K562 (cell line): ENCODE data around the gene KMT2C. TPM values are rescaled to one million over a fixed set of nuclear protein-coding genes. Genes with fewer than 3 reads are reported as not detected.
A peak's percentile ranks its signal among the peaks of the same experiment; 100 is the strongest.

ENCODE experiments used
- CAMTA2 ChIP-seq: fragments of 250-450 bp; sonication (Bioruptor Pico); conservative IDR thresholded peaks from 2 replicates; pipeline ENCODE4 v1.5.1; 2022
- CCNT2 ChIP-seq: IDR thresholded peaks from 2 replicates; pipeline ENCODE4 v1.6.1; 2011; ENCODE audit warnings: borderline replicate concordance, low read depth, mild to moderate bottlenecking, moderate library complexity, mixed read lengths, low read length; ENCODE audit not compliant: insufficient read length; ENCODE audit errors: extremely low read depth
- EP400 ChIP-seq: fragments of 450-650 bp; IDR thresholded peaks from 2 replicates; pipeline ENCODE4 v1.6.1; 2017; ENCODE audit warnings: antibody characterized with exemption, mild to moderate bottlenecking, moderate library complexity
- FOXP1 ChIP-seq: sonication (generic); formaldehyde crosslinking; IDR thresholded peaks from 2 replicates; pipeline ENCODE4 v1.8.0; 2022; ENCODE audit warnings: mild to moderate bottlenecking, missing genetic modification reagents
- HDAC1 ChIP-seq, 2 experiments: fragments of 450-650 bp; IDR thresholded peaks; 2 replicates each; pipeline ENCODE4 v1.6.1; 2016 to 2017; ENCODE audit warnings: inconsistent platforms in 1 of 2, mild to moderate bottlenecking in 1 of 2, moderate library complexity in 1 of 2
- KAT7 ChIP-seq: sonication (generic); formaldehyde crosslinking; IDR thresholded peaks from 2 replicates; pipeline ENCODE4 v1.8.0; 2022; ENCODE audit warnings: missing genetic modification reagents, mild to moderate bottlenecking, borderline replicate concordance
- POLR2AphosphoS5 ChIP-seq: IDR thresholded peaks from 2 replicates; pipeline ENCODE4 v1.6.1; 2011; ENCODE audit warnings: mild to moderate bottlenecking, low read depth, low read length, moderate library complexity; ENCODE audit not compliant: control insufficient read depth, insufficient read depth
- PYGO2 ChIP-seq: fragments of 450-650 bp; IDR thresholded peaks from 2 replicates; pipeline ENCODE4 v1.6.1; 2016; ENCODE audit warnings: mild to moderate bottlenecking, missing genetic modification characterization, moderate library complexity, missing compliant biosample characterization
- RBFOX2 ChIP-seq: fragments of 200-400 bp; formaldehyde crosslinking; IDR thresholded peaks from 2 replicates; pipeline ENCODE4 v1.6.1; 2017; ENCODE audit warnings: low read depth, mild to moderate bottlenecking, low read length, moderate library complexity
- SIN3A ChIP-seq, 2 experiments: fragments of 150-350 bp in 1 of 2; IDR thresholded peaks; 2 replicates each; pipeline ENCODE4 v1.6.1; 2011 to 2016; ENCODE audit warnings: borderline replicate concordance in 2 of 2, low read depth in 2 of 2, low read length in 2 of 2, mild to moderate bottlenecking in 2 of 2, moderate library complexity in 2 of 2; ENCODE audit not compliant: control insufficient read depth in 1 of 2
- ZNF217 ChIP-seq: sonication (generic); formaldehyde crosslinking; IDR thresholded peaks from 2 replicates; pipeline ENCODE4 v1.8.0; 2022; ENCODE audit warnings: mild to moderate bottlenecking, missing genetic modification reagents
- ZNF644 ChIP-seq: fragments of 200-800 bp; sonication (Bioruptor generic); IDR thresholded peaks from 2 replicates; pipeline ENCODE4 v1.6.1; 2016; ENCODE audit warnings: low read depth, missing genetic modification characterization, missing compliant biosample characterization
- polyA plus RNA-seq, 8 experiments: library from polyadenylated mRNA; depleted of rRNA in 4 of 8; stranded (reverse) in 5 of 8; unstranded in 3 of 8; fragments of >200 nt; fragmentation: Nextera tagmentation in 2 of 8; fragmentation: Illumina TruSeq in 1 of 8; extraction: Ambion mirVana in 2 of 8; extraction: Trizol in 1 of 8; gene quantifications; 2 replicates each; pipeline versions ENCODE4 v1.2.1 to v1.2.3, GENCODE V29; 2011 to 2014; ENCODE audit warnings: inconsistent platforms in 1 of 8, missing spikeins in 1 of 8
- total RNA-seq, 7 experiments: library from RNA; depleted of rRNA in 6 of 7; stranded (reverse); fragments of >200 nt in 6 of 7; fragmentation: Illumina TruSeq in 2 of 7; extraction: Trizol in 2 of 7; gene quantifications; 2 replicates each; pipeline versions ENCODE4 v1.2.1 to v1.2.3, GENCODE V29; 2011 to 2021; ENCODE audit warnings: low replicate concordance in 1 of 7
- TF ChIP-seq, protein P1 (sequence below), 2 experiments: fragments of 450-650 bp; IDR thresholded peaks; 2 replicates each; pipeline ENCODE4 v1.6.1; 2016
- TF ChIP-seq, protein P2 (sequence below), 2 experiments: IDR thresholded peaks; 2 replicates each; pipeline ENCODE4 v1.6.1; 2011; ENCODE audit warnings: borderline replicate concordance in 1 of 2, control low read depth in 1 of 2, low read depth in 1 of 2, low read length in 1 of 2, mild to moderate bottlenecking in 1 of 2, mixed read lengths in 1 of 2, moderate library complexity in 1 of 2; ENCODE audit not compliant: insufficient read depth in 1 of 2, insufficient read length in 1 of 2, poor library complexity in 1 of 2, severe bottlenecking in 1 of 2; ENCODE audit errors: extremely low read depth in 1 of 2
- TF ChIP-seq, protein P3 (sequence below): sonication (generic); formaldehyde crosslinking; IDR thresholded peaks from 2 replicates; pipeline ENCODE4 v1.8.0; 2022; ENCODE audit warnings: missing genetic modification reagents, mild to moderate bottlenecking, moderate library complexity, borderline replicate concordance
- TF ChIP-seq, protein P4 (sequence below): fragments of 450-650 bp; IDR thresholded peaks from 2 replicates; pipeline ENCODE4 v1.6.1; 2018; ENCODE audit not compliant: partially characterized antibody

KMT2C gene
- total and polyA plus RNA-seq, 9 of the 15 experiments (the other 6 are each of a cell fraction or from before 2014, with no cell fraction given): 4.9 to 67.8 (median 27.1) TPM

DNA sequence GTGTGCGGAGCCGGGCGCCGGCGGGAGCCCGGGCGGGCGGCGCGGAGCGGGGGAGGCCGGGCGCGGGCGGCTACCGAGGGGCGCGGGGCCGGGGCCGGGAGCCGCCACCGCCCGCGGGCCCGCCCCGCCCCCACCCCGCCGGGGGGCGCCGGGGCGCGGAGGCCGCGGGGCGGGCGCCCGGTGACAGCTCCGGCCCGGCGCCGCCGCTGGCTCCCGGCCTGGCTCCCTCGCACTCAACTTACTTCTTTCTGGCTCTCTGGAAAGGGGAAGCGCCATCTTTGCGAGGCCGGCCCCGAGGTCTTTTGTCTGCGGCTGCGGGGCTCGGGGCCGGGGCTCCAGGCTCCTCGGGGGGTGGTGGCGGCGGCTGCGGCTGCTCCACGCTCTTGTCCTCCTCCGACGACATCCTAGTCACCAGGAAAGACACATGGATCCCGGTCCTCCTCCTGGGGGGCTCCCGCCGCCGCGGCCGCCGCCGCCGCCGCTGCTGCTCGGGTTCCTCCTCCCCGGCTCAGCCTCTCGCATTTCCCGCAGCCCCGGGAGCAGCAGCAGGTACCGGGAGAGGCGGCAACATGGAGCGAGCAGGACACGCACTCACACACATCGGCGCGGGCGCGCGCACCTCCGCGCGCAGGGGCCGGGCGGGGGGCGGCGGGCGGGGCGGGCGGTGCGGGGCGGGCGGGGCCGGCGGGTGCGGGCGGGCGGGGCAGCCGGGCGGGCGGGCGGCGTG lies at the start of gene KMT2C (continued):
- TF ChIP-seq, protein P1, sequence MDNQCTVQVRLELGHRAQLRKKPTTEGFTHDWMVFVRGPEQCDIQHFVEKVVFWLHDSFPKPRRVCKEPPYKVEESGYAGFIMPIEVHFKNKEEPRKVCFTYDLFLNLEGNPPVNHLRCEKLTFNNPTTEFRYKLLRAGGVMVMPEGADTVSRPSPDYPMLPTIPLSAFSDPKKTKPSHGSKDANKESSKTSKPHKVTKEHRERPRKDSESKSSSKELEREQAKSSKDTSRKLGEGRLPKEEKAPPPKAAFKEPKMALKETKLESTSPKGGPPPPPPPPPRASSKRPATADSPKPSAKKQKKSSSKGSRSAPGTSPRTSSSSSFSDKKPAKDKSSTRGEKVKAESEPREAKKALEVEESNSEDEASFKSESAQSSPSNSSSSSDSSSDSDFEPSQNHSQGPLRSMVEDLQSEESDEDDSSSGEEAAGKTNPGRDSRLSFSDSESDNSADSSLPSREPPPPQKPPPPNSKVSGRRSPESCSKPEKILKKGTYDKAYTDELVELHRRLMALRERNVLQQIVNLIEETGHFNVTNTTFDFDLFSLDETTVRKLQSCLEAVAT (IDR thresholded peaks at IDR 0.05): peak; percentile 30 to 55; a peak in 1 of 4 replicates
- TF ChIP-seq RBFOX2 (peak; percentile 79), CAMTA2 (CRISPR knock-in tag) (no peak), KAT7 (CRISPR knock-in tag) (peak; percentile 61; the same call in 1 of the 2 replicates), HDAC1 (IDR thresholded peaks at IDR 0.05) (peak in 1 of 2 experiments; percentile 49; a peak in 1 of 4 replicates), POLR2AphosphoS5 (peak; percentile 56; the same call in 1 of the 2 replicates), ZNF644 (tag) (no peak), FOXP1 (CRISPR knock-in tag) (no peak), PYGO2 (tag) (no peak), EP400 (peak; percentile 69; the same call in 1 of the 2 replicates), SIN3A (IDR thresholded peaks at IDR 0.05; ENCODE audit: borderline replicate concordance in 2 of 2, control insufficient read depth in 1 of 2, low read depth in 2 of 2, low read length in 2 of 2) (peak in 1 of 2 experiments; percentile 40; a peak in 1 of 4 replicates), CCNT2 (peak; percentile 41), ZNF217 (no peak)
- TF ChIP-seq, protein P2, sequence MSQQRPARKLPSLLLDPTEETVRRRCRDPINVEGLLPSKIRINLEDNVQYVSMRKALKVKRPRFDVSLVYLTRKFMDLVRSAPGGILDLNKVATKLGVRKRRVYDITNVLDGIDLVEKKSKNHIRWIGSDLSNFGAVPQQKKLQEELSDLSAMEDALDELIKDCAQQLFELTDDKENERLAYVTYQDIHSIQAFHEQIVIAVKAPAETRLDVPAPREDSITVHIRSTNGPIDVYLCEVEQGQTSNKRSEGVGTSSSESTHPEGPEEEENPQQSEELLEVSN (IDR thresholded peaks at IDR 0.05; ENCODE audit: borderline replicate concordance in 1 of 2, extremely low read depth in 1 of 2, insufficient read depth in 1 of 2, insufficient read length in 1 of 2, low read depth in 1 of 2, low read length in 1 of 2, poor library complexity in 1 of 2, severe bottlenecking in 1 of 2): peak in 1 of 2 experiments; percentile 8
- TF ChIP-seq, protein P3, sequence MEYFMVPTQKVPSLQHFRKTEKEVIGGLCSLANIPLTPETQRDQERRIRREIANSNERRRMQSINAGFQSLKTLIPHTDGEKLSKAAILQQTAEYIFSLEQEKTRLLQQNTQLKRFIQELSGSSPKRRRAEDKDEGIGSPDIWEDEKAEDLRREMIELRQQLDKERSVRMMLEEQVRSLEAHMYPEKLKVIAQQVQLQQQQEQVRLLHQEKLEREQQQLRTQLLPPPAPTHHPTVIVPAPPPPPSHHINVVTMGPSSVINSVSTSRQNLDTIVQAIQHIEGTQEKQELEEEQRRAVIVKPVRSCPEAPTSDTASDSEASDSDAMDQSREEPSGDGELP: 0 out of 2 replicates have a peak, but pooled peaks have one; percentile 10
- TF ChIP-seq, protein P4, sequence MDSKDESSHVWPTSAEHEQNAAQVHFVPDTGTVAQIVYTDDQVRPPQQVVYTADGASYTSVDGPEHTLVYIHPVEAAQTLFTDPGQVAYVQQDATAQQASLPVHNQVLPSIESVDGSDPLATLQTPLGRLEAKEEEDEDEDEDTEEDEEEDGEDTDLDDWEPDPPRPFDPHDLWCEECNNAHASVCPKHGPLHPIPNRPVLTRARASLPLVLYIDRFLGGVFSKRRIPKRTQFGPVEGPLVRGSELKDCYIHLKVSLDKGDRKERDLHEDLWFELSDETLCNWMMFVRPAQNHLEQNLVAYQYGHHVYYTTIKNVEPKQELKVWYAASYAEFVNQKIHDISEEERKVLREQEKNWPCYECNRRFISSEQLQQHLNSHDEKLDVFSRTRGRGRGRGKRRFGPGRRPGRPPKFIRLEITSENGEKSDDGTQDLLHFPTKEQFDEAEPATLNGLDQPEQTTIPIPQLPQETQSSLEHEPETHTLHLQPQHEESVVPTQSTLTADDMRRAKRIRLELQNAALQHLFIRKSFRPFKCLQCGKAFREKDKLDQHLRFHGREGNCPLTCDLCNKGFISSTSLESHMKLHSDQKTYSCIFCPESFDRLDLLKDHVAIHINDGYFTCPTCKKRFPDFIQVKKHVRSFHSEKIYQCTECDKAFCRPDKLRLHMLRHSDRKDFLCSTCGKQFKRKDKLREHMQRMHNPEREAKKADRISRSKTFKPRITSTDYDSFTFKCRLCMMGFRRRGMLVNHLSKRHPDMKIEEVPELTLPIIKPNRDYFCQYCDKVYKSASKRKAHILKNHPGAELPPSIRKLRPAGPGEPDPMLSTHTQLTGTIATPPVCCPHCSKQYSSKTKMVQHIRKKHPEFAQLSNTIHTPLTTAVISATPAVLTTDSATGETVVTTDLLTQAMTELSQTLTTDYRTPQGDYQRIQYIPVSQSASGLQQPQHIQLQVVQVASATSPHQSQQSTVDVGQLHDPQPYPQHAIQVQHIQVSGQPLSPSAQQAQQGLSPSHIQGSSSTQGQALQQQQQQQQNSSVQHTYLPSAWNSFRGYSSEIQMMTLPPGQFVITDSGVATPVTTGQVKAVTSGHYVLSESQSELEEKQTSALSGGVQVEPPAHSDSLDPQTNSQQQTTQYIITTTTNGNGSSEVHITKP: no peak
